ENCODE results near the gene CASK. TPM values are rescaled to one million over a fixed set of nuclear protein-coding genes. Genes with fewer than 3 reads are reported as not detected.

CASK gene
- polyA plus RNA-seq, 2 donors: 5.2 to 7.7 TPM

GRCh38 chrX:41887691-41888090 is 35.7 kb downstream of the CASK start:
- WGBS, 2 donors: 52 to 89% methylated on average over 1 of the region's 1 CpG

GRCh38 chrX:41885724-41886123 is 37.6 kb downstream of the CASK start:
- Histone ChIP-seq H3K4me3 (ENCODE audit: low read depth in 1 of 2, low read length in 2 of 2) (no peak overlapping the region), H3K9me3 (ENCODE audit: control insufficient read depth in 2 of 2, insufficient read depth in 1 of 2, low read depth in 1 of 2, low read length in 1 of 2) (no peaks in the 10 kb centered on the region), H3K4me1 (ENCODE audit: control insufficient read depth in 2 of 2, insufficient read depth in 2 of 2, low read length in 1 of 2) (no peaks in the 10 kb centered on the region), H3K27me3 (ENCODE audit: control insufficient read depth in 1 of 2, insufficient read depth in 2 of 2, low read length in 2 of 2) (no peaks in the 10 kb centered on the region), H3K27ac (ENCODE audit: low read depth in 2 of 2, low read length in 1 of 2) (no peak overlapping the region), H3K36me3 (ENCODE audit: control insufficient read depth in 2 of 2, insufficient read depth in 2 of 2, low read length in 1 of 2) (no peaks in the 10 kb centered on the region)
- WGBS, 2 donors: 80 to 94% methylated on average over 1 of the region's 1 CpG

More at GRCh38 chrX:41887691-41888090, 35.7 kb downstream of the CASK start:
- no peak overlapping the region for H3K27ac ChIP-seq (ENCODE audit: low read depth in 2 of 2, low read length in 1 of 2)
- no peaks in the 10 kb centered on the region for H3K27me3 ChIP-seq (ENCODE audit: control insufficient read depth in 1 of 2, insufficient read depth in 2 of 2, low read length in 2 of 2)
- H3K4me1 ChIP-seq (ENCODE audit: control insufficient read depth in 2 of 2, insufficient read depth in 2 of 2, low read length in 1 of 2): no peaks in the 10 kb centered on the region
- H3K36me3 ChIP-seq (ENCODE audit: control insufficient read depth in 2 of 2, insufficient read depth in 2 of 2, low read length in 1 of 2): no peaks in the 10 kb centered on the region
- H3K4me3 ChIP-seq (ENCODE audit: low read depth in 1 of 2, low read length in 2 of 2): no peak overlapping the region
- H3K9me3 ChIP-seq (ENCODE audit: control insufficient read depth in 2 of 2, insufficient read depth in 1 of 2, low read depth in 1 of 2, low read length in 1 of 2): no peaks in the 10 kb centered on the region

GRCh38 chrX:41881166-41881565 is 42.2 kb downstream of the CASK start:
- no peak overlapping the region for H3K27ac ChIP-seq (ENCODE audit: low read depth in 2 of 2, low read length in 1 of 2)
- H3K4me3 ChIP-seq (ENCODE audit: low read depth in 1 of 2, low read length in 2 of 2): no peak overlapping the region
- H3K36me3 ChIP-seq (ENCODE audit: control insufficient read depth in 2 of 2, insufficient read depth in 2 of 2, low read length in 1 of 2): no peaks in the 10 kb centered on the region
- H3K4me1 ChIP-seq (ENCODE audit: control insufficient read depth in 2 of 2, insufficient read depth in 2 of 2, low read length in 1 of 2): no peaks in the 10 kb centered on the region
- H3K27me3 ChIP-seq (ENCODE audit: control insufficient read depth in 1 of 2, insufficient read depth in 2 of 2, low read length in 2 of 2): no peaks in the 10 kb centered on the region
- H3K9me3 ChIP-seq (ENCODE audit: control insufficient read depth in 2 of 2, insufficient read depth in 1 of 2, low read depth in 1 of 2, low read length in 1 of 2): no peaks in the 10 kb centered on the region
- WGBS, 2 donors: 73 to 79% methylated on average over 1 of the region's 1 CpG

GRCh38 chrX:41877167-41877566 is 46.2 kb downstream of the CASK start:
- no peak overlapping the region for H3K27ac ChIP-seq (ENCODE audit: low read depth in 2 of 2, low read length in 1 of 2)
- H3K27me3 ChIP-seq (ENCODE audit: control insufficient read depth in 1 of 2, insufficient read depth in 2 of 2, low read length in 2 of 2): no peaks in the 10 kb centered on the region
- no peaks in the 10 kb centered on the region for H3K36me3 ChIP-seq (ENCODE audit: control insufficient read depth in 2 of 2, insufficient read depth in 2 of 2, low read length in 1 of 2)
- no peak overlapping the region for H3K4me3 ChIP-seq (ENCODE audit: low read depth in 1 of 2, low read length in 2 of 2)
- no peaks in the 10 kb centered on the region for H3K4me1 ChIP-seq (ENCODE audit: control insufficient read depth in 2 of 2, insufficient read depth in 2 of 2, low read length in 1 of 2)
- H3K9me3 ChIP-seq (ENCODE audit: control insufficient read depth in 2 of 2, insufficient read depth in 1 of 2, low read depth in 1 of 2, low read length in 1 of 2): no peaks in the 10 kb centered on the region
- WGBS, 2 donors: 64 to 69% methylated on average over 2 of the region's 2 CpGs

GRCh38 chrX:41875142-41875541 is 48.2 kb downstream of the CASK start:
- no peaks in the 10 kb centered on the region for H3K36me3 ChIP-seq (ENCODE audit: control insufficient read depth in 2 of 2, insufficient read depth in 2 of 2, low read length in 1 of 2)
- H3K27me3 ChIP-seq (ENCODE audit: control insufficient read depth in 1 of 2, insufficient read depth in 2 of 2, low read length in 2 of 2): no peaks in the 10 kb centered on the region
- H3K4me3 ChIP-seq (ENCODE audit: low read depth in 1 of 2, low read length in 2 of 2): no peak overlapping the region
- H3K9me3 ChIP-seq (ENCODE audit: control insufficient read depth in 2 of 2, insufficient read depth in 1 of 2, low read depth in 1 of 2, low read length in 1 of 2): no peaks in the 10 kb centered on the region
- no peaks in the 10 kb centered on the region for H3K4me1 ChIP-seq (ENCODE audit: control insufficient read depth in 2 of 2, insufficient read depth in 2 of 2, low read length in 1 of 2)
- no peak overlapping the region for H3K27ac ChIP-seq (ENCODE audit: low read depth in 2 of 2, low read length in 1 of 2)
- 92 to 97% methylated on average over 1 of the region's 1 CpG for WGBS, 2 donors

GRCh38 chrX:41870719-41871151 is 52.6 kb downstream of the CASK start:
- no peaks in the 10 kb centered on the region for H3K9me3 ChIP-seq (ENCODE audit: control insufficient read depth in 2 of 2, insufficient read depth in 1 of 2, low read depth in 1 of 2, low read length in 1 of 2)
- no peaks in the 10 kb centered on the region for H3K27me3 ChIP-seq (ENCODE audit: control insufficient read depth in 1 of 2, insufficient read depth in 2 of 2, low read length in 2 of 2)
- H3K4me1 ChIP-seq (ENCODE audit: control insufficient read depth in 2 of 2, insufficient read depth in 2 of 2, low read length in 1 of 2): no peaks in the 10 kb centered on the region
- no peaks in the 10 kb centered on the region for H3K36me3 ChIP-seq (ENCODE audit: control insufficient read depth in 2 of 2, insufficient read depth in 2 of 2, low read length in 1 of 2)
- no peak overlapping the region for H3K27ac ChIP-seq (ENCODE audit: low read depth in 2 of 2, low read length in 1 of 2)
- no peak overlapping the region for H3K4me3 ChIP-seq (ENCODE audit: low read depth in 1 of 2, low read length in 2 of 2)
- 73 to 84% methylated on average over 2 of the region's 2 CpGs for WGBS, 2 donors

GRCh38 chrX:41868392-41868977 is 54.9 kb downstream of the CASK start:
- no peak overlapping the region for H3K4me3 ChIP-seq (ENCODE audit: low read depth in 1 of 2, low read length in 2 of 2)
- WGBS, 2 donors: 65 to 68% methylated on average over 3 of the region's 3 CpGs
- H3K4me1 ChIP-seq (ENCODE audit: control insufficient read depth in 2 of 2, insufficient read depth in 2 of 2, low read length in 1 of 2): no peaks in the 10 kb centered on the region
- no peaks in the 10 kb centered on the region for H3K9me3 ChIP-seq (ENCODE audit: control insufficient read depth in 2 of 2, insufficient read depth in 1 of 2, low read depth in 1 of 2, low read length in 1 of 2)
- H3K36me3 ChIP-seq (ENCODE audit: control insufficient read depth in 2 of 2, insufficient read depth in 2 of 2, low read length in 1 of 2): no peaks in the 10 kb centered on the region
- H3K27me3 ChIP-seq (ENCODE audit: control insufficient read depth in 1 of 2, insufficient read depth in 2 of 2, low read length in 2 of 2): no peaks in the 10 kb centered on the region
- no peak overlapping the region for H3K27ac ChIP-seq (ENCODE audit: low read depth in 2 of 2, low read length in 1 of 2)

GRCh38 chrX:41863343-41864203 is 59.8 kb downstream of the CASK start:
- Histone ChIP-seq H3K36me3 (ENCODE audit: control insufficient read depth in 2 of 2, insufficient read depth in 2 of 2, low read length in 1 of 2) (no peaks in the 10 kb centered on the region), H3K27me3 (ENCODE audit: control insufficient read depth in 1 of 2, insufficient read depth in 2 of 2, low read length in 2 of 2) (no peaks in the 10 kb centered on the region), H3K9me3 (ENCODE audit: control insufficient read depth in 2 of 2, insufficient read depth in 1 of 2, low read depth in 1 of 2, low read length in 1 of 2) (no peaks in the 10 kb centered on the region), H3K27ac (ENCODE audit: low read depth in 2 of 2, low read length in 1 of 2) (no peak overlapping the region), H3K4me3 (ENCODE audit: low read depth in 1 of 2, low read length in 2 of 2) (no peak overlapping the region), H3K4me1 (ENCODE audit: control insufficient read depth in 2 of 2, insufficient read depth in 2 of 2, low read length in 1 of 2) (no peaks in the 10 kb centered on the region)
- 81 to 95% methylated on average over 2 of the region's 2 CpGs for WGBS, 2 donors

GRCh38 chrX:41862562-41863184 is 60.7 kb downstream of the CASK start:
- Histone ChIP-seq H3K27me3 (ENCODE audit: control insufficient read depth in 1 of 2, insufficient read depth in 2 of 2, low read length in 2 of 2) (no peaks in the 10 kb centered on the region), H3K4me3 (ENCODE audit: low read depth in 1 of 2, low read length in 2 of 2) (no peak overlapping the region), H3K9me3 (ENCODE audit: control insufficient read depth in 2 of 2, insufficient read depth in 1 of 2, low read depth in 1 of 2, low read length in 1 of 2) (no peaks in the 10 kb centered on the region), H3K36me3 (ENCODE audit: control insufficient read depth in 2 of 2, insufficient read depth in 2 of 2, low read length in 1 of 2) (no peaks in the 10 kb centered on the region), H3K4me1 (ENCODE audit: control insufficient read depth in 2 of 2, insufficient read depth in 2 of 2, low read length in 1 of 2) (no peaks in the 10 kb centered on the region), H3K27ac (ENCODE audit: low read depth in 2 of 2, low read length in 1 of 2) (no peak overlapping the region)
- 55 to 76% methylated on average over 4 of the region's 4 CpGs for WGBS, 2 donors

All from esophagus (tissue), 2 donors.